ENCODE measurements around the gene PRLR. TPM values are rescaled to one million over a fixed set of nuclear protein-coding genes. Genes with fewer than 3 reads are reported as not detected.

PRLR gene
- total RNA-seq, 1 experiment from 2014 or later, result 2.5 TPM

- peaks cover 0 to 2% (median 0%) of the 10 kb centered on the region in 3 experiments; a peak in 1 of 7 replicates for H3K36me3 Mint-ChIP-seq (ENCODE audit: insufficient read depth in 1 of 3, low read depth in 3 of 3)
- DNase-seq, result no peak
- Histone ChIP-seq H3K27ac (ENCODE audit: insufficient read length, low read depth, low read length) (no peak overlapping the region), H2AFZ (ENCODE audit: low read length) (no peak overlapping the region), H3K9me3 (ENCODE audit: control insufficient read depth, low read depth, low read length) (no peaks in the 10 kb centered on the region), H2BK12ac (ENCODE audit: insufficient read length, low read depth, low read length) (no peak overlapping the region), H4K20me1 (ENCODE audit: control insufficient read depth, insufficient read depth, insufficient read length) (no peaks in the 10 kb centered on the region), H4K91ac (ENCODE audit: insufficient read length, low read depth, low read length) (no peak overlapping the region), H2BK120ac (ENCODE audit: low read depth, low read length, poor library complexity, severe bottlenecking) (no peak overlapping the region), H3K4me2 (ENCODE audit: insufficient read depth, insufficient read length, low read length) (no peak overlapping the region), H3K79me2 (ENCODE audit: insufficient read depth, low read length) (no peaks in the 10 kb centered on the region), H3K23ac (ENCODE audit: insufficient read length, low read depth, low read length) (no peak overlapping the region), H3K14ac (ENCODE audit: insufficient read depth, low read length) (no peak overlapping the region), H4K5ac (ENCODE audit: insufficient read length, low read depth, low read length) (no peak overlapping the region), H2AK5ac (ENCODE audit: insufficient read length, low read length) (no peak overlapping the region), H3K18ac (ENCODE audit: insufficient read length, low read depth, low read length) (no peak overlapping the region), H2BK20ac (ENCODE audit: low read depth, low read length, poor library complexity, severe bottlenecking) (no peak overlapping the region), H3K4me1 (ENCODE audit: insufficient read depth, low read length) (no peaks in the 10 kb centered on the region), H3K9ac (ENCODE audit: extremely low read depth, insufficient read length, low read length) (no peak overlapping the region), H3K4ac (ENCODE audit: low read depth, low read length) (no peak overlapping the region), H3K23me2 (ENCODE audit: insufficient read length, low read depth, low read length, poor library complexity, severe bottlenecking) (no peaks in the 10 kb centered on the region), H3K27me3 (ENCODE audit: insufficient read depth, low read length) (no peaks in the 10 kb centered on the region), H3K79me1 (ENCODE audit: insufficient read depth, low read depth, low read length, poor library complexity, severe bottlenecking) (no peaks in the 10 kb centered on the region), H3T11ph (ENCODE audit: low read length) (no peak overlapping the region), H4K8ac (replicated peaks; ENCODE audit: insufficient read length, low read depth, low read length) (no peak overlapping the region), H3K56ac (ENCODE audit: insufficient read length, low read depth, low read length) (no peak overlapping the region), H2BK15ac (ENCODE audit: low read depth, low read length) (no peak overlapping the region), H2BK5ac (ENCODE audit: insufficient read length, low read length) (no peak overlapping the region)
- no peak for TF ChIP-seq CTCF (conservative IDR thresholded peaks at IDR 0.05)
- H3K9me3 Mint-ChIP-seq, result peaks cover 0 to 3% of the 10 kb centered on the region in 2 experiments; a peak in 2 of 5 replicates
- no peaks in the 10 kb centered on the region for H3K27me3 Mint-ChIP-seq (ENCODE audit: low read depth)
- H3K4me3 Mint-ChIP-seq, result no peak overlapping the region
- H3K27ac Mint-ChIP-seq, result no peak overlapping the region
- no CpG with 5 or more reads among the region's 3 CpGs for WGBS (ENCODE audit: extremely low coverage, insufficient read length, low lambda C conversion rate)
- H3K4me1 Mint-ChIP-seq, result peaks cover 16 to 18% of the 10 kb centered on the region in 2 experiments
Observed at GRCh38 chr5:35095366-35095765, 134.9 kb downstream of the PRLR start.
